GM23338 (cell line): ENCODE measurements around the gene SLC22A16.

Experiments used
- CTCF ChIP-seq, 2 experiments: fragments of 200-600 bp in 1 of 2; sonication (generic) in 1 of 2; conservative IDR thresholded peaks; 2 replicates each; pipeline versions ENCODE4 v1.5.1 to v1.6.1; 2016 to 2017; ENCODE audit warnings: antibody characterized with exemption in 2 of 2, low read depth in 2 of 2, mild to moderate bottlenecking in 2 of 2, moderate library complexity in 1 of 2
- EZH2 ChIP-seq: fragments of 200-600 bp; sonication (generic); IDR thresholded peaks from one replicate; pipeline ENCODE4 v1.8.0; 2017; ENCODE audit warnings: antibody characterized with exemption, mild to moderate bottlenecking, low read depth; ENCODE audit not compliant: unreplicated experiment
- EZH2phosphoT487 ChIP-seq: fragments of 200-600 bp; sonication (generic); IDR thresholded peaks from one replicate; pipeline ENCODE4 v1.8.1; 2018; ENCODE audit warnings: antibody characterized with exemption; ENCODE audit not compliant: unreplicated experiment
- NANOG ChIP-seq: IDR thresholded peaks from 2 replicates; pipeline ENCODE4 v1.6.1; 2016; ENCODE audit warnings: antibody characterized with exemption, borderline replicate concordance
- POLR2AphosphoS5 ChIP-seq: IDR thresholded peaks from 2 replicates; pipeline ENCODE4 v1.6.1; 2016; ENCODE audit warnings: antibody characterized with exemption, low read depth
- STAT1 ChIP-seq: IDR thresholded peaks from one replicate; pipeline ENCODE4 v1.6.1; 2016; ENCODE audit warnings: antibody characterized with exemption; ENCODE audit not compliant: unreplicated experiment
- TF ChIP-seq, protein P1 (sequence below): IDR thresholded peaks from one replicate; pipeline ENCODE4 v1.6.1; 2018; ENCODE audit warnings: antibody characterized with exemption; ENCODE audit not compliant: unreplicated experiment

GRCh38 chr6:110390404-110390803, 86.0 kb downstream of the SLC22A16 start:
- TF ChIP-seq CTCF (conservative IDR thresholded peaks at IDR 0.05; ENCODE audit: low read depth in 2 of 2) (no peak), EZH2phosphoT487 (no peak), POLR2AphosphoS5 (no peak), EZH2 (no peak), NANOG (no peak), STAT1 (no peak)
- TF ChIP-seq, protein P1, sequence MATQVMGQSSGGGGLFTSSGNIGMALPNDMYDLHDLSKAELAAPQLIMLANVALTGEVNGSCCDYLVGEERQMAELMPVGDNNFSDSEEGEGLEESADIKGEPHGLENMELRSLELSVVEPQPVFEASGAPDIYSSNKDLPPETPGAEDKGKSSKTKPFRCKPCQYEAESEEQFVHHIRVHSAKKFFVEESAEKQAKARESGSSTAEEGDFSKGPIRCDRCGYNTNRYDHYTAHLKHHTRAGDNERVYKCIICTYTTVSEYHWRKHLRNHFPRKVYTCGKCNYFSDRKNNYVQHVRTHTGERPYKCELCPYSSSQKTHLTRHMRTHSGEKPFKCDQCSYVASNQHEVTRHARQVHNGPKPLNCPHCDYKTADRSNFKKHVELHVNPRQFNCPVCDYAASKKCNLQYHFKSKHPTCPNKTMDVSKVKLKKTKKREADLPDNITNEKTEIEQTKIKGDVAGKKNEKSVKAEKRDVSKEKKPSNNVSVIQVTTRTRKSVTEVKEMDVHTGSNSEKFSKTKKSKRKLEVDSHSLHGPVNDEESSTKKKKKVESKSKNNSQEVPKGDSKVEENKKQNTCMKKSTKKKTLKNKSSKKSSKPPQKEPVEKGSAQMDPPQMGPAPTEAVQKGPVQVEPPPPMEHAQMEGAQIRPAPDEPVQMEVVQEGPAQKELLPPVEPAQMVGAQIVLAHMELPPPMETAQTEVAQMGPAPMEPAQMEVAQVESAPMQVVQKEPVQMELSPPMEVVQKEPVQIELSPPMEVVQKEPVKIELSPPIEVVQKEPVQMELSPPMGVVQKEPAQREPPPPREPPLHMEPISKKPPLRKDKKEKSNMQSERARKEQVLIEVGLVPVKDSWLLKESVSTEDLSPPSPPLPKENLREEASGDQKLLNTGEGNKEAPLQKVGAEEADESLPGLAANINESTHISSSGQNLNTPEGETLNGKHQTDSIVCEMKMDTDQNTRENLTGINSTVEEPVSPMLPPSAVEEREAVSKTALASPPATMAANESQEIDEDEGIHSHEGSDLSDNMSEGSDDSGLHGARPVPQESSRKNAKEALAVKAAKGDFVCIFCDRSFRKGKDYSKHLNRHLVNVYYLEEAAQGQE, result no peak
